NT2/D1 (cell line): ENCODE measurements around the gene TBCCD1.

Experiments
- SUZ12 ChIP-seq: IDR thresholded peaks from 2 replicates; pipeline ENCODE4 v1.6.1; 2011; ENCODE audit not compliant: insufficient read length, insufficient read depth; ENCODE audit errors: extremely low read depth
- YY1 ChIP-seq: IDR thresholded peaks from 2 replicates; pipeline ENCODE4 v1.6.1; 2011; ENCODE audit not compliant: insufficient read length, insufficient read depth
- ZNF274 ChIP-seq: IDR thresholded peaks from 2 replicates; pipeline ENCODE4 v1.6.1; 2011; ENCODE audit warnings: mild to moderate bottlenecking, low read depth, low read length

- TF ChIP-seq ZNF274 (no peak), SUZ12 (no peak), YY1 (no peak)
Measured at GRCh38 chr3:186520431-186520830, 46.7 kb downstream of the TBCCD1 start.
